H1 (cell line): ENCODE data around the gene RSBN1. TPM values are rescaled to one million over a fixed set of nuclear protein-coding genes. Genes with fewer than 3 reads are reported as not detected.
A peak's percentile ranks its signal among the peaks of the same experiment; 100 is the strongest.

ENCODE experiments used
- CTCF ChIA-PET: fragments of 300-600 bp; sonication (Branson Sonifier 250); formaldehyde crosslinking; loops from one replicate; lab custom pipeline; 2021; ENCODE audit not compliant: partially characterized antibody; lab: Charles Lee
- POLR2A ChIA-PET: fragments of 300-600 bp; sonication (Branson Sonifier 250); formaldehyde crosslinking; loops from one replicate; lab custom pipeline; 2021; ENCODE audit warnings: inconsistent platforms; ENCODE audit not compliant: partially characterized antibody; lab: Charles Lee
- DNase-seq, 2 experiments: peaks; one replicate each; pipeline versions ENCODE4 v3.0.0 to v3.0.0-alpha.2; 2010 to 2022; ENCODE audit warnings: low spot score in 2 of 2, low read depth in 1 of 2, mixed read lengths in 1 of 2
- FAIRE-seq: peaks from 2 replicates; lab custom pipeline; 2011; peaks lifted over from hg19 to GRCh38; lab: Jason Lieb, UNC
- H2AFZ ChIP-seq: 2 replicates; pipeline ENCODE4 v1.8.1; 2012; ENCODE audit warnings: low read length, inconsistent platforms
- H2AK5ac ChIP-seq: 2 replicates; pipeline ENCODE4 v1.6.1; 2013; ENCODE audit warnings: low read depth, low read length
- H2BK120ac ChIP-seq: replicated peaks from 2 replicates; pipeline ENCODE3; 2013; ENCODE audit warnings: low read depth, low read length, inconsistent platforms
- H2BK12ac ChIP-seq: 2 replicates; pipeline ENCODE4 v1.6.1; 2013; ENCODE audit warnings: low read depth, low read length
- H2BK15ac ChIP-seq: 2 replicates; pipeline ENCODE4 v1.6.1; 2013; ENCODE audit warnings: low read length
- H2BK20ac ChIP-seq: 2 replicates; pipeline ENCODE4 v1.6.1; 2013; ENCODE audit warnings: low read length
- H2BK5ac ChIP-seq: 2 replicates; pipeline ENCODE4 v1.6.1; 2013; ENCODE audit warnings: low read depth, low read length
- H3K14ac ChIP-seq: 2 replicates; pipeline ENCODE4 v1.6.1; 2013; ENCODE audit warnings: inconsistent platforms; ENCODE audit not compliant: insufficient read length
- H3K18ac ChIP-seq: 2 replicates; pipeline ENCODE4 v1.6.1; 2013; ENCODE audit warnings: low read length; ENCODE audit errors: extremely low read depth
- H3K23ac ChIP-seq: 2 replicates; pipeline ENCODE4 v1.6.1; 2013; ENCODE audit warnings: inconsistent platforms; ENCODE audit not compliant: insufficient read length
- H3K23me2 ChIP-seq: 2 replicates; pipeline ENCODE4 v1.6.1; 2013; ENCODE audit warnings: low read depth, low read length
- H3K27ac ChIP-seq: 2 replicates; pipeline ENCODE4 v1.6.1; 2011; ENCODE audit warnings: low read depth, low read length, inconsistent platforms
- H3K27me3 ChIP-seq, 4 experiments: replicated peaks in 1 of 4; 1 replicate in 1 of 4; 2 replicates in 3 of 4; pipeline versions ENCODE4 v1.6.1 to v1.8.1; 2011 to 2013; ENCODE audit warnings: low read length in 3 of 4, mild to moderate bottlenecking in 3 of 4, inconsistent platforms in 2 of 4, mixed read lengths in 2 of 4, moderate library complexity in 1 of 4; ENCODE audit not compliant: control insufficient read depth in 3 of 4, insufficient read depth in 3 of 4; ENCODE audit errors: extremely low read depth in 1 of 4
- H3K36me3 ChIP-seq, 4 experiments: 2 replicates each; pipeline versions ENCODE4 v1.6.1 to v1.8.1; 2011 to 2013; ENCODE audit warnings: mild to moderate bottlenecking in 4 of 4, low read length in 3 of 4, moderate library complexity in 2 of 4, control low read depth in 1 of 4, inconsistent platforms in 1 of 4; ENCODE audit not compliant: insufficient read depth in 4 of 4, control insufficient read depth in 2 of 4
- H3K4ac ChIP-seq: replicated peaks from 2 replicates; pipeline ENCODE3; 2013; ENCODE audit warnings: low read length, low read depth, mixed read lengths, inconsistent platforms; ENCODE audit not compliant: insufficient read length
- H3K4me1 ChIP-seq, 4 experiments: replicated peaks in 1 of 4; 1 replicate in 1 of 4; 2 replicates in 3 of 4; pipeline versions ENCODE4 v1.6.1 to v1.8.1; 2011 to 2013; ENCODE audit warnings: low read length in 3 of 4, inconsistent platforms in 2 of 4, mixed read lengths in 1 of 4; ENCODE audit not compliant: insufficient read depth in 4 of 4, control insufficient read depth in 3 of 4
- H3K4me2 ChIP-seq, 2 experiments: 2 replicates each; pipeline versions ENCODE4 v1.6.1 to v1.8.1; 2011 to 2013; ENCODE audit warnings: low read depth in 2 of 2, low read length in 2 of 2, control low read depth in 1 of 2, inconsistent platforms in 1 of 2, mild to moderate bottlenecking in 1 of 2; ENCODE audit not compliant: insufficient read depth in 1 of 2
- H3K4me3 ChIP-seq, 4 experiments: fragments of 200-600, 300-600 bp in 1 of 4; sonication (generic), shearing (Covaris generic), sonication (Bioruptor Twin) in 1 of 4; 2 replicates each; pipeline versions ENCODE4 v1.5.1 to v1.8.1; 2011 to 2016; ENCODE audit warnings: low read length in 4 of 4, low read depth in 3 of 4, control low read depth in 2 of 4, inconsistent platforms in 2 of 4, mild to moderate bottlenecking in 2 of 4, mixed read lengths in 1 of 4, moderate library complexity in 1 of 4; ENCODE audit not compliant: insufficient read depth in 2 of 4; ENCODE audit errors: extremely low read depth in 1 of 4
- H3K56ac ChIP-seq: replicated peaks from 2 replicates; pipeline ENCODE3; 2013; ENCODE audit warnings: low read depth, mild to moderate bottlenecking, mixed read lengths, low read length, inconsistent platforms; ENCODE audit not compliant: insufficient read length
- H3K79me1 ChIP-seq: 2 replicates; pipeline ENCODE4 v1.6.1; 2013; ENCODE audit warnings: low read depth, low read length, control low read depth
- H3K79me2 ChIP-seq, 2 experiments: 2 replicates each; pipeline versions ENCODE4 v1.6.1 to v1.8.1; 2012 to 2013; ENCODE audit warnings: low read length in 2 of 2, mild to moderate bottlenecking in 2 of 2, inconsistent platforms in 1 of 2; ENCODE audit not compliant: insufficient read depth in 2 of 2, control insufficient read depth in 1 of 2
- H3K9ac ChIP-seq, 4 experiments: replicated peaks in 1 of 4; 1 replicate in 1 of 4; 2 replicates in 3 of 4; pipeline versions ENCODE4 v1.6.1 to v1.8.1; 2011 to 2013; ENCODE audit warnings: low read depth in 3 of 4, low read length in 3 of 4, control low read depth in 2 of 4, mild to moderate bottlenecking in 2 of 4, moderate library complexity in 2 of 4, inconsistent platforms in 1 of 4; ENCODE audit errors: extremely low read depth in 1 of 4
- H3K9me3 ChIP-seq, 2 experiments: 2 replicates each; pipeline versions ENCODE4 v1.6.1 to v1.8.1; 2012 to 2013; ENCODE audit warnings: mild to moderate bottlenecking in 2 of 2, moderate library complexity in 2 of 2, control low read depth in 1 of 2, inconsistent platforms in 1 of 2, low read depth in 1 of 2, low read length in 1 of 2, mixed read lengths in 1 of 2; ENCODE audit not compliant: insufficient read depth in 2 of 2
- H4K20me1 ChIP-seq, 2 experiments: replicated peaks in 1 of 2; 2 replicates each; pipeline versions ENCODE3 to v1.8.1; 2011 to 2013; ENCODE audit warnings: inconsistent platforms in 2 of 2, low read length in 2 of 2, mild to moderate bottlenecking in 1 of 2; ENCODE audit not compliant: insufficient read depth in 2 of 2, control insufficient read depth in 1 of 2
- H4K5ac ChIP-seq: 2 replicates; pipeline ENCODE4 v1.6.1; 2013; ENCODE audit warnings: low read length, low read depth, mixed read lengths, inconsistent platforms; ENCODE audit not compliant: insufficient read length
- H4K8ac ChIP-seq: 2 replicates; pipeline ENCODE4 v1.8.0; 2013; ENCODE audit warnings: mild to moderate bottlenecking, moderate library complexity, low read length, inconsistent platforms; ENCODE audit not compliant: insufficient read depth; ENCODE audit errors: extremely low read depth
- H4K91ac ChIP-seq: replicated peaks from 2 replicates; pipeline ENCODE3; 2013; ENCODE audit warnings: low read length, mixed read lengths, inconsistent platforms; ENCODE audit not compliant: insufficient read length
- ATF3 ChIP-seq: IDR thresholded peaks from 2 replicates; pipeline ENCODE4 v1.6.1; 2011; ENCODE audit warnings: low read depth, mild to moderate bottlenecking, low read length; ENCODE audit not compliant: insufficient read depth
- EZH2 ChIP-seq: fragments of 200-600 bp; sonication (generic); IDR thresholded peaks from 2 replicates; pipeline ENCODE4 v1.7.1; 2012; ENCODE audit warnings: low read depth, mild to moderate bottlenecking, moderate library complexity, low read length, inconsistent platforms; ENCODE audit not compliant: severe bottlenecking
- FOSL1 ChIP-seq: IDR thresholded peaks from 2 replicates; pipeline ENCODE4 v1.6.1; 2011; ENCODE audit warnings: mild to moderate bottlenecking, low read depth, low read length, moderate library complexity; ENCODE audit not compliant: insufficient read depth
- PHF8 ChIP-seq: fragments of 200-600 bp; sonication (generic); conservative IDR thresholded peaks from 2 replicates; pipeline ENCODE4 v1.7.1; 2012; ENCODE audit warnings: low read depth, mild to moderate bottlenecking, inconsistent platforms, low read length, moderate library complexity
- SIN3A ChIP-seq, 2 experiments: IDR thresholded peaks in 1 of 2; conservative IDR thresholded peaks in 1 of 2; 2 replicates each; pipeline ENCODE4 v1.6.1; 2011 to 2012; ENCODE audit warnings: low read length in 2 of 2, improper control_type of control experiment in 1 of 2, low read depth in 1 of 2, mild to moderate bottlenecking in 1 of 2
- SP2 ChIP-seq: IDR thresholded peaks from 2 replicates; pipeline ENCODE4 v1.6.1; 2012; ENCODE audit warnings: mild to moderate bottlenecking, low read length, inconsistent platforms
- TCF12 ChIP-seq: IDR thresholded peaks from 2 replicates; pipeline ENCODE4 v1.6.1; 2011; ENCODE audit warnings: low read depth, mild to moderate bottlenecking, low read length
- WGBS, 2 experiments: shearing (Covaris generic) in 1 of 2; methylation state at CpG; one replicate each; pipeline versions ENCODE4 v1.1.6 to v1.1.7; 2013 to 2015; ENCODE audit warnings: low lambda C conversion rate in 2 of 2, mixed read lengths in 2 of 2, inconsistent platforms in 1 of 2, low coverage in 1 of 2, missing lambda C conversion rate in 1 of 2; ENCODE audit not compliant: insufficient replicate concordance in 2 of 2, insufficient coverage in 1 of 2, insufficient read length in 1 of 2; ENCODE audit errors: extremely low coverage in 1 of 2, missing lambda C conversion rate in 1 of 2; 5-methylcytosine and 5-hydroxymethylcytosine counted together
- long read RNA-seq, 2 experiments: library from RNA in 1 of 2; library from capped mRNA in 1 of 2; stranded (forward); transcript quantifications; one replicate each; pipeline ENCODE4 v2.0.0, GENCODE V29; 2021; ENCODE audit warnings: inconsistent platforms in 1 of 2
- polyA minus RNA-seq, 3 experiments: library from RNA; depleted of rRNA, polyadenylated mRNA; stranded (reverse); fragments of >200 nt; gene quantifications; 1 replicate in 2 of 3; 2 replicates in 1 of 3; pipeline ENCODE4 v1.2.3, GENCODE V29; 2011
- polyA plus RNA-seq, 7 experiments: library from polyadenylated mRNA; depleted of rRNA in 3 of 7; stranded (reverse) in 5 of 7; unstranded in 2 of 7; fragments of >200 nt in 5 of 7; fragments of 200-250 nt in 2 of 7; gene quantifications; 1 replicate in 5 of 7; 2 replicates in 1 of 7; 4 replicates in 1 of 7; pipeline versions ENCODE4 v1.2.1 to v1.2.3, GENCODE V29; 2011 to 2013; ENCODE audit warnings: missing spikeins in 2 of 7, mixed read lengths in 2 of 7
- total RNA-seq: library from RNA; stranded (reverse); fragmentation: NEBNext Ultra II Directional; extraction: Animal tissue kit (Norgen Biotek cat#: 25700); gene quantifications from 2 replicates; pipeline ENCODE4 v1.2.1, GENCODE V29; 2021

The RSBN1 gene
- total RNA-seq = 16.4 and 17.6 TPM in 2 replicates
- 3.9 and 4.2 TPM in 2 replicates for polyA plus RNA-seq (2011; rRNA removed)
- polyA plus RNA-seq (2011; cell fraction: cytosol; rRNA removed) = 5.4 TPM
- polyA plus RNA-seq (2011; cell fraction: nucleus; rRNA removed) = 4.5 TPM
- 7.9 to 10.1 TPM (median 8.4 TPM) in 4 replicates for polyA plus RNA-seq (2012, experiment 1 of 2)
- 1.5 TPM for polyA plus RNA-seq (2012, experiment 2 of 2)
- polyA plus RNA-seq (2013, experiment 1 of 2) = 7.0 TPM
- 7.2 TPM for polyA plus RNA-seq (2013, experiment 2 of 2)
- polyA minus RNA-seq (2011; rRNA and poly(A)+ RNA removed) = 33.8 and 40.8 TPM in 2 replicates
- polyA minus RNA-seq (2011; cell fraction: cytosol; rRNA and poly(A)+ RNA removed) = 16.1 TPM
- 13.9 TPM for polyA minus RNA-seq (2011; cell fraction: nucleus; rRNA and poly(A)+ RNA removed)
- long read RNA-seq, experiment 1, full-length matches to known transcripts = 4 of 13 reads
- long read RNA-seq, experiment 1, partial matches to known transcripts = 5 of 13 reads
- long read RNA-seq, experiment 1, other reads (novel, unspliced or antisense) = 4 of 13 reads
- long read RNA-seq, experiment 2, partial matches to known transcripts = 6 of 6 reads
- long read RNA-seq, experiment 2, other reads (novel, unspliced or antisense) = 0 of 6 reads

- Histone ChIP-seq H3K27me3 (no peaks in the 10 kb centered on the region), H2BK5ac (peak within 1 kb of the TSS; percentile 67), H3K18ac (peak within 1 kb of the TSS; percentile 29), H3K4me3 (peak within 1 kb of the TSS; percentile 85 to 99 (median 92)), H3K23me2 (no peaks in the 10 kb centered on the region; the same call in 1 of the 2 replicates), H2BK15ac (no peak within 1 kb of the TSS), H3K9me3 (no peaks in the 10 kb centered on the region), H3K27ac (peak within 1 kb of the TSS; percentile 65), H3K79me1 (no peaks in the 10 kb centered on the region), H2BK20ac (no peak within 1 kb of the TSS), H4K91ac (peak within 1 kb of the TSS; percentile 58), H4K8ac (peak within 1 kb of the TSS; percentile 93), H4K20me1 (peaks cover 2 to 4% of the 10 kb centered on the region in 2 experiments), H2AFZ (0 out of 2 replicates have a peak within 1 kb of the TSS, but pooled peaks have one; percentile 1), H4K5ac (peak within 1 kb of the TSS; percentile 69), H3K4me1 (no peaks in the 10 kb centered on the region), H3K14ac (no peak within 1 kb of the TSS), H2BK12ac (no peak within 1 kb of the TSS; the same call in 1 of the 2 replicates), H3K9ac (peak within 1 kb of the TSS; percentile 72 to 85 (median 76)), H2AK5ac (no peak within 1 kb of the TSS; the same call in 1 of the 2 replicates), H3K36me3 (no peaks in the 10 kb centered on the region), H3K4me2 (peak within 1 kb of the TSS; percentile 68 to 73), H3K79me2 (peaks cover 12 to 43% of the 10 kb centered on the region in 2 experiments), H2BK120ac (no peak within 1 kb of the TSS), H3K56ac (peak within 1 kb of the TSS; percentile 42), H3K4ac (no peak within 1 kb of the TSS), H3K23ac (no peak within 1 kb of the TSS)
- WGBS, 2 experiments = 1% methylated on average over 65 of the region's 82 CpGs; no CpG with 5 or more reads in 1 of the 2 experiments
- ChIA-PET POLR2A (interaction anchor here (0.8 to 2.5 kb wide), 14 partner anchors 10 to 135 kb away, joined by 3 to 17 read pairs (median 3); partner anchors contain the start of genes AP4B1, DCLRE1B, HIPK1 and PHTF1), CTCF (no interaction called here)
- DNase-seq (peak; percentile 94 to 96), FAIRE-seq (no peak)
- TF ChIP-seq SP2 (no peak), SIN3A (conservative IDR thresholded peaks at IDR 0.05 in 1 of 2, IDR thresholded peaks at IDR 0.05 in 1 of 2; ENCODE audit: low read depth in 1 of 2, low read length in 2 of 2) (peak in 1 of 2 experiments; percentile 42; a peak in 1 of 4 replicates), FOSL1 (no peak), ATF3 (0 out of 2 replicates have a peak, but pooled peaks have one; percentile 13), PHF8 (peak; percentile 87), EZH2 (no peak), TCF12 (no peak)
Measured at GRCh38 chr1:113811888-113812660, at the start of gene RSBN1. RSBN1 (minus strand) TSS chr1:113812476; CDS start chr1:113812412, 64 bp downstream.
